ENCODE results near the gene FARS2. TPM values are rescaled to one million over a fixed set of nuclear protein-coding genes. Genes with fewer than 3 reads are reported as not detected.
A peak's percentile ranks its signal among the peaks of the same experiment; 100 is the strongest.

FARS2 gene
- polyA plus RNA-seq, 4 donors: 19.6 to 21.8 (median 20.5) TPM

- DNase-seq (ENCODE audit: low read depth in 4 of 4, low spot score in 3 of 4): no peak
Measured at GRCh38 chr6:5459346-5459745, 198.0 kb downstream of the FARS2 start.

- DNase-seq (ENCODE audit: low read depth in 4 of 4, low spot score in 3 of 4): no peak
Measured at GRCh38 chr6:5461365-5461764, 200.1 kb downstream of the FARS2 start.

- no peak for DNase-seq (ENCODE audit: low read depth in 4 of 4, low spot score in 3 of 4)
Measured at GRCh38 chr6:5462856-5463255, 201.5 kb downstream of the FARS2 start.

GRCh38 chr6:5463690-5464089 is 202.4 kb downstream of the FARS2 start:
- no peak for DNase-seq (ENCODE audit: low read depth in 4 of 4, low spot score in 3 of 4)

GRCh38 chr6:5464099-5464885 is 203.0 kb downstream of the FARS2 start:
- no peak for DNase-seq (ENCODE audit: low read depth in 4 of 4, low spot score in 3 of 4)

GRCh38 chr6:5466281-5467136 is 205.2 kb downstream of the FARS2 start:
- DNase-seq (ENCODE audit: low read depth in 4 of 4, low spot score in 3 of 4): no peak

GRCh38 chr6:5468586-5468985 is 207.3 kb downstream of the FARS2 start:
- DNase-seq (ENCODE audit: low read depth in 4 of 4, low spot score in 3 of 4): no peak

GRCh38 chr6:5469101-5469846 is 208.0 kb downstream of the FARS2 start:
- no peak for DNase-seq (ENCODE audit: low read depth in 4 of 4, low spot score in 3 of 4)

- DNase-seq (ENCODE audit: low read depth in 4 of 4, low spot score in 3 of 4): peak; percentile 42 to 55 (median 49)
Measured at GRCh38 chr6:5471044-5471443, 209.7 kb downstream of the FARS2 start.

GRCh38 chr6:5471637-5472398 is 210.5 kb downstream of the FARS2 start:
- DNase-seq (ENCODE audit: low read depth in 4 of 4, low spot score in 3 of 4): no peak

- no peak for DNase-seq (ENCODE audit: low read depth in 4 of 4, low spot score in 3 of 4)
Measured at GRCh38 chr6:5472571-5472970, 211.3 kb downstream of the FARS2 start.

GRCh38 chr6:5475779-5476178 is 214.5 kb downstream of the FARS2 start:
- DNase-seq (ENCODE audit: low read depth in 4 of 4, low spot score in 3 of 4): no peak

GRCh38 chr6:5478380-5478779 is 217.1 kb downstream of the FARS2 start:
- DNase-seq (ENCODE audit: low read depth in 4 of 4, low spot score in 3 of 4): no peak

GRCh38 chr6:5481033-5481432 is 219.7 kb downstream of the FARS2 start:
- DNase-seq (ENCODE audit: low read depth in 4 of 4, low spot score in 3 of 4): no peak

- DNase-seq (ENCODE audit: low read depth in 4 of 4, low spot score in 3 of 4): no peak
Measured at GRCh38 chr6:5481750-5482149, 220.4 kb downstream of the FARS2 start.

GRCh38 chr6:5482619-5483018 is 221.3 kb downstream of the FARS2 start:
- no peak for DNase-seq (ENCODE audit: low read depth in 4 of 4, low spot score in 3 of 4)

- DNase-seq (ENCODE audit: low read depth in 4 of 4, low spot score in 3 of 4): no peak
Measured at GRCh38 chr6:5484692-5485091, 223.4 kb downstream of the FARS2 start.

GRCh38 chr6:5486214-5486613 is 224.9 kb downstream of the FARS2 start:
- DNase-seq (ENCODE audit: low read depth in 4 of 4, low spot score in 3 of 4): no peak

GRCh38 chr6:5490501-5491069 is 229.3 kb downstream of the FARS2 start:
- DNase-seq (ENCODE audit: low read depth in 4 of 4, low spot score in 3 of 4): no peak

GRCh38 chr6:5492356-5492755 is 231.0 kb downstream of the FARS2 start:
- DNase-seq (ENCODE audit: low read depth in 4 of 4, low spot score in 3 of 4): no peak
